HEK293 (cell line): Measurements from ENCODE around the gene PDE4B.

Experiments used
- CTCF ChIA-PET: fragments of 350-600 bp; formaldehyde crosslinking; extraction: SDS; loops from one replicate; lab custom pipeline; 2021; ENCODE audit warnings: antibody characterized with exemption; lab: Yijun Ruan, JAX
- POLR2A ChIA-PET: fragments of 300-600 bp; formaldehyde crosslinking; extraction: SDS; loops from one replicate; lab custom pipeline; 2020; ENCODE audit warnings: antibody characterized with exemption, inconsistent platforms; lab: Yijun Ruan, JAX
- H3K27ac ChIP-seq: fragments of 200-500 bp; sonication (Bioruptor generic); 2 replicates; pipeline ENCODE4 v1.5.1; 2014; ENCODE audit warnings: low read depth, low read length, control low read depth, inconsistent platforms; ENCODE audit errors: extremely low read depth
- H3K36me3 ChIP-seq, 2 experiments: fragments of 200-500 bp in 1 of 2; sonication (Bioruptor generic) in 1 of 2; 1 replicate in 1 of 2; 2 replicates in 1 of 2; pipeline ENCODE4 v1.5.1; 2014 to 2017; ENCODE audit warnings: inconsistent platforms in 2 of 2, low read length in 2 of 2; ENCODE audit not compliant: control insufficient read depth in 2 of 2, insufficient read depth in 1 of 2
- H3K4me1 ChIP-seq: fragments of 200-500 bp; sonication (Bioruptor generic); 2 replicates; pipeline ENCODE4 v1.5.1; 2014; ENCODE audit warnings: mild to moderate bottlenecking, low read length, inconsistent platforms; ENCODE audit not compliant: control insufficient read depth, insufficient read depth
- H3K4me3 ChIP-seq: 2 replicates; pipeline ENCODE4 v1.5.1; 2011; ENCODE audit warnings: low read depth, mild to moderate bottlenecking, control low read depth, low read length, moderate library complexity
- H3K9me3 ChIP-seq: fragments of 200-500 bp; sonication (Bioruptor generic); 2 replicates; pipeline ENCODE4 v1.5.1; 2014; ENCODE audit warnings: low read depth, low read length, inconsistent platforms; ENCODE audit not compliant: control insufficient read depth, insufficient read depth
- ELK4 ChIP-seq: IDR thresholded peaks from 2 replicates; pipeline ENCODE4 v1.6.1; 2011; ENCODE audit warnings: mild to moderate bottlenecking, low read depth, low read length, borderline replicate concordance
- PATZ1 ChIP-seq: fragments of 450-650 bp; formaldehyde crosslinking; IDR thresholded peaks from 2 replicates; pipeline ENCODE4 v1.5.1; 2016; ENCODE audit warnings: missing biosample characterization, missing genetic modification characterization
- PRDM1 ChIP-seq: fragments of 450-650 bp; formaldehyde crosslinking; IDR thresholded peaks from 2 replicates; pipeline ENCODE4; 2016; ENCODE audit warnings: missing biosample characterization, missing genetic modification characterization
- REST ChIP-seq: fragments of 450-650 bp; formaldehyde crosslinking; IDR thresholded peaks from 2 replicates; pipeline ENCODE4 v1.5.1; 2016; ENCODE audit warnings: missing biosample characterization, missing genetic modification characterization
- WT1 ChIP-seq: fragments of 450-650 bp; formaldehyde crosslinking; IDR thresholded peaks from 2 replicates; pipeline ENCODE4 v1.5.1; 2016; ENCODE audit warnings: missing biosample characterization, missing genetic modification characterization
- YY2 ChIP-seq: fragments of 450-650 bp; formaldehyde crosslinking; IDR thresholded peaks from 2 replicates; pipeline ENCODE4 v1.5.1; 2016; ENCODE audit warnings: missing biosample characterization, missing genetic modification characterization
- ZNF2 ChIP-seq: fragments of 450-650 bp; formaldehyde crosslinking; IDR thresholded peaks from 2 replicates; pipeline ENCODE4 v1.5.1; 2016; ENCODE audit warnings: missing biosample characterization, missing genetic modification characterization
- ZNF404 ChIP-seq: fragments of 450-650 bp; formaldehyde crosslinking; IDR thresholded peaks from 2 replicates; pipeline ENCODE4 v1.5.1; 2017; ENCODE audit warnings: missing biosample characterization, missing genetic modification characterization
- ZNF488 ChIP-seq: fragments of 450-650 bp; formaldehyde crosslinking; IDR thresholded peaks from 2 replicates; pipeline ENCODE4 v1.5.1; 2016; ENCODE audit warnings: missing biosample characterization, missing genetic modification characterization
- ZNF501 ChIP-seq: fragments of 450-650 bp; formaldehyde crosslinking; IDR thresholded peaks from 2 replicates; pipeline ENCODE4 v1.5.1; 2016; ENCODE audit warnings: missing biosample characterization, missing genetic modification characterization
- ZNF514 ChIP-seq: fragments of 450-650 bp; formaldehyde crosslinking; IDR thresholded peaks from 2 replicates; pipeline ENCODE4 v1.5.1; 2016; ENCODE audit warnings: missing biosample characterization, missing genetic modification characterization
- ZNF518A ChIP-seq: fragments of 450-650 bp; formaldehyde crosslinking; conservative IDR thresholded peaks from 2 replicates; pipeline ENCODE4 v1.5.1; 2016; ENCODE audit warnings: low read depth, missing biosample characterization, missing genetic modification characterization
- ZNF529 ChIP-seq: fragments of 450-650 bp; formaldehyde crosslinking; IDR thresholded peaks from 2 replicates; pipeline ENCODE4 v1.5.1; 2017; ENCODE audit warnings: missing genetic modification characterization, missing biosample characterization; ENCODE audit not compliant: insufficient replicate concordance
- ZNF580 ChIP-seq: fragments of 450-650 bp; formaldehyde crosslinking; IDR thresholded peaks from 2 replicates; pipeline ENCODE4 v1.5.1; 2016; ENCODE audit warnings: missing biosample characterization, missing genetic modification characterization
- ZNF610 ChIP-seq: fragments of 450-650 bp; formaldehyde crosslinking; IDR thresholded peaks from 2 replicates; pipeline ENCODE4 v1.5.1; 2016; ENCODE audit warnings: missing biosample characterization, missing genetic modification characterization, borderline replicate concordance
- ZNF621 ChIP-seq: fragments of 450-650 bp; formaldehyde crosslinking; IDR thresholded peaks from 2 replicates; pipeline ENCODE4 v1.5.1; 2017; ENCODE audit warnings: missing biosample characterization, missing genetic modification characterization
- ZNF654 ChIP-seq: fragments of 450-650 bp; formaldehyde crosslinking; IDR thresholded peaks from 2 replicates; pipeline ENCODE4 v1.5.1; 2016; ENCODE audit warnings: low read depth, missing biosample characterization, missing genetic modification characterization
- ZNF701 ChIP-seq: fragments of 450-650 bp; formaldehyde crosslinking; IDR thresholded peaks from 2 replicates; pipeline ENCODE4 v1.5.1; 2016; ENCODE audit warnings: missing biosample characterization, missing genetic modification characterization
- ZNF776 ChIP-seq: fragments of 450-650 bp; formaldehyde crosslinking; IDR thresholded peaks from 2 replicates; pipeline ENCODE4 v1.5.0; 2017; ENCODE audit warnings: missing biosample characterization, missing genetic modification characterization, borderline replicate concordance

Gene PDE4B

GRCh38 chr1:66348776-66349175, 556.1 kb downstream of the PDE4B start:
- H3K4me3 ChIP-seq, result no peak overlapping the region
- POLR2A ChIA-PET, result no interaction called here
- no peak overlapping the region for H3K27ac ChIP-seq

GRCh38 chr1:66349242-66349641, 556.5 kb downstream of the PDE4B start:
- Histone ChIP-seq H3K9me3 (no peaks in the 10 kb centered on the region), H3K4me1 (no peaks in the 10 kb centered on the region; the same call in 1 of the 2 replicates), H3K27ac (no peak overlapping the region), H3K4me3 (no peak overlapping the region), H3K36me3 (no peaks in the 10 kb centered on the region)
- POLR2A ChIA-PET, result no interaction called here
- CTCF ChIA-PET, result interaction anchor here (1.1 kb wide), 1 partner anchor 11 kb away, joined by 3 read pairs; no protein-coding TSS in a partner anchor
- TF ChIP-seq ZNF518A, result no peak
- TF ChIP-seq ZNF580 (tag by site-specific recombination), result no peak
- no peak for TF ChIP-seq ZNF621 (tag by site-specific recombination)
- no peak for TF ChIP-seq PATZ1
- TF ChIP-seq ZNF404 (tag by site-specific recombination), result no peak
- TF ChIP-seq ZNF776 (tag by site-specific recombination), result no peak
- TF ChIP-seq ZNF488 (tag by site-specific recombination), result no peak
- no peak for TF ChIP-seq ZNF529 (tag by site-specific recombination)
- no peak for TF ChIP-seq ELK4
- no peak for TF ChIP-seq ZNF654
- no peak for TF ChIP-seq PRDM1 (tag by site-specific recombination)
- no peak for TF ChIP-seq ZNF701 (tag by site-specific recombination)
- TF ChIP-seq ZNF514 (tag by site-specific recombination), result no peak

More at GRCh38 chr1:66348776-66349175, 556.1 kb downstream of the PDE4B start:
- CTCF ChIA-PET, result interaction anchor here (1.1 kb wide), 1 partner anchor 12 kb away, joined by 3 read pairs; no protein-coding TSS in a partner anchor
- no peaks in the 10 kb centered on the region for H3K4me1 ChIP-seq
- no peak for TF ChIP-seq ZNF610 (tag by site-specific recombination)
- TF ChIP-seq REST (tag by site-specific recombination), result no peak
- no peak for TF ChIP-seq ZNF501
- no peak for TF ChIP-seq WT1 (tag by site-specific recombination)
- no peak for TF ChIP-seq YY2 (tag by site-specific recombination)
- no peak for TF ChIP-seq ZNF2
- no peaks in the 10 kb centered on the region for H3K9me3 ChIP-seq
- H3K36me3 ChIP-seq, result no peaks in the 10 kb centered on the region
